PC-9 (cell line): ENCODE measurements around the gene ACSL3. TPM values are rescaled to one million over a fixed set of nuclear protein-coding genes. Genes with fewer than 3 reads are reported as not detected.

Experiments used
- BruUV-seq: library from RNA; stranded (reverse); fragments of 400-500 nt; replicated peaks from 2 replicates; lab custom pipeline; 2021; lab: Mats Ljungman, UMichigan
- CTCF ChIA-PET: fragments of 300-600 bp; sonication (Branson Sonifier 250); formaldehyde crosslinking; loops from one replicate; lab custom pipeline; 2022; ENCODE audit warnings: antibody characterized with exemption; lab: Charles Lee
- POLR2A ChIA-PET: fragments of 300-600 bp; sonication (Branson Sonifier 250); formaldehyde crosslinking; loops from one replicate; lab custom pipeline; 2022; ENCODE audit warnings: antibody characterized with exemption; ENCODE audit not compliant: unreplicated experiment; lab: Charles Lee
- DNase-seq, 2 experiments: peaks; one replicate each; pipeline versions ENCODE4 v3.0.0 to v3.0.0-alpha.2; 2015 to 2022; ENCODE audit warnings: mixed read lengths in 1 of 2
- H2AFZ ChIP-seq: fragments of 200-600 bp; sonication (generic); 2 replicates; pipeline ENCODE4 v1.8.1; 2017; ENCODE audit warnings: antibody characterized with exemption
- H3F3A ChIP-seq: fragments of 200-600 bp; sonication (generic); 2 replicates; pipeline ENCODE4 v1.8.1; 2017; ENCODE audit warnings: antibody characterized with exemption, mild to moderate bottlenecking, low read depth; ENCODE audit not compliant: insufficient read depth
- H3K27ac ChIP-seq: fragments of 200-600 bp; sonication (generic); 2 replicates; pipeline ENCODE4 v1.6.1; 2016; ENCODE audit warnings: mixed run types
- H3K27me3 ChIP-seq: fragments of 200-600 bp; sonication (generic); 2 replicates; pipeline ENCODE4 v1.6.1; 2016; ENCODE audit warnings: low read depth, mixed run types; ENCODE audit not compliant: insufficient read depth
- H3K36me3 ChIP-seq: fragments of 200-600 bp; sonication (generic); 2 replicates; pipeline ENCODE4 v1.6.1; 2016; ENCODE audit warnings: low read depth, mixed run types
- H3K4me1 ChIP-seq: fragments of 200-600 bp; sonication (generic); replicated peaks from 2 replicates; pipeline ENCODE4 v1.6.1; 2016; ENCODE audit warnings: mixed run types; ENCODE audit not compliant: insufficient read depth
- H3K4me2 ChIP-seq: fragments of 200-600 bp; sonication (generic); 2 replicates; pipeline ENCODE4 v1.6.1; 2017; ENCODE audit warnings: mixed run types
- H3K4me3 ChIP-seq: fragments of 200-600 bp; sonication (generic); 2 replicates; pipeline ENCODE4 v1.6.1; 2016; ENCODE audit warnings: mixed run types
- H3K79me2 ChIP-seq: fragments of 200-600 bp; sonication (generic); 2 replicates; pipeline ENCODE4 v1.6.1; 2017; ENCODE audit warnings: low read depth, mixed run types
- H3K9me2 ChIP-seq: fragments of 200-600 bp; sonication (generic); 2 replicates; pipeline ENCODE4 v1.8.1; 2017; ENCODE audit warnings: mild to moderate bottlenecking; ENCODE audit not compliant: insufficient read depth
- H3K9me3 ChIP-seq: fragments of 200-600 bp; sonication (generic); 2 replicates; pipeline ENCODE4 v1.8.1; 2016; ENCODE audit warnings: low read depth; ENCODE audit not compliant: insufficient read depth
- H4K20me1 ChIP-seq: fragments of 200-600 bp; sonication (generic); 2 replicates; pipeline ENCODE4 v1.8.1; 2017; ENCODE audit not compliant: insufficient read depth
- CTCF ChIP-seq: fragments of 200-600 bp; sonication (generic); conservative IDR thresholded peaks from 2 replicates; pipeline ENCODE4 v1.6.1; 2017; ENCODE audit warnings: mixed run types, antibody characterized with exemption, mild to moderate bottlenecking, moderate library complexity
- EZH2 ChIP-seq: fragments of 200-600 bp; sonication (generic); IDR thresholded peaks from 2 replicates; pipeline ENCODE4 v1.8.0; 2017; ENCODE audit warnings: antibody characterized with exemption, low read depth
- intact Hi-C: fragments of 100-400 bp; cut with micrococcal nuclease; formaldehyde crosslinking; loops from one replicate; pipeline ENCODE4 v1.10.0; 2022; ENCODE audit not compliant: unreplicated experiment
- total RNA-seq: library from RNA; stranded (reverse); gene quantifications from 2 replicates; pipeline ENCODE4 v1.2.3, GENCODE V29; 2021

ACSL3 gene
- total RNA-seq, 1 experiment from 2014 or later: 446 TPM

- peaks cover 99% of the 10 kb centered on the region for H4K20me1 ChIP-seq
- CTCF ChIA-PET: interaction anchor here (0.6 to 0.7 kb wide), 2 partner anchors 64 to 189 kb away, joined by 3 to 4 read pairs; no protein-coding TSS in a partner anchor
Observed at GRCh38 chr2:222875482-222875881, 14.6 kb downstream of the ACSL3 start.

GRCh38 chr2:222876947-222877346 is 16.1 kb downstream of the ACSL3 start:
- peak overlapping the region; percentile 69 for H3K27ac ChIP-seq
- H3K9me3 ChIP-seq: no peaks in the 10 kb centered on the region
- TF ChIP-seq CTCF: no peak
- no peak for TF ChIP-seq EZH2
- peaks cover 100% of the 10 kb centered on the region for H3K79me2 ChIP-seq
- intact Hi-C loops: no loop called here
- peaks cover 6% of the 10 kb centered on the region for H3K36me3 ChIP-seq
- H2AFZ ChIP-seq: no peak overlapping the region
- ChIA-PET CTCF (interaction anchor here (0.7 to 1.0 kb wide), 3 partner anchors 15 to 83 kb away, joined by 3 to 4 read pairs (median 3); no protein-coding TSS in a partner anchor), POLR2A (no interaction called here)
- H3K4me1 ChIP-seq: peaks cover 74% of the 10 kb centered on the region
- DNase-seq: no peak
- no peaks in the 10 kb centered on the region for H3K9me2 ChIP-seq
- H3F3A ChIP-seq: peaks cover 91% of the 10 kb centered on the region
- BruUV-seq: no TSS peak
- H3K4me3 ChIP-seq: no peak overlapping the region
- peaks cover 99% of the 10 kb centered on the region for H4K20me1 ChIP-seq
- peak overlapping the region; percentile 50 for H3K4me2 ChIP-seq
- no peaks in the 10 kb centered on the region for H3K27me3 ChIP-seq

More at GRCh38 chr2:222875482-222875881, 14.6 kb downstream of the ACSL3 start:
- intact Hi-C loops: no loop called here
- Histone ChIP-seq H3K4me1 (peaks cover 75% of the 10 kb centered on the region), H2AFZ (no peak overlapping the region), H3K9me3 (no peaks in the 10 kb centered on the region), H3K27me3 (no peaks in the 10 kb centered on the region), H3K36me3 (no peaks in the 10 kb centered on the region; the same call in 1 of the 2 replicates), H3K27ac (no peak overlapping the region), H3K9me2 (no peaks in the 10 kb centered on the region), H3K4me2 (no peak overlapping the region), H3K4me3 (no peak overlapping the region), H3F3A (peaks cover 91% of the 10 kb centered on the region), H3K79me2 (peaks cover 100% of the 10 kb centered on the region)
- BruUV-seq: no TSS peak
- TF ChIP-seq EZH2 (no peak), CTCF (no peak)
- DNase-seq: no peak
- POLR2A ChIA-PET: interaction anchor here (0.7 kb wide), 1 partner anchor 10 kb away, joined by 5 read pairs; no protein-coding TSS in a partner anchor

DNA sequence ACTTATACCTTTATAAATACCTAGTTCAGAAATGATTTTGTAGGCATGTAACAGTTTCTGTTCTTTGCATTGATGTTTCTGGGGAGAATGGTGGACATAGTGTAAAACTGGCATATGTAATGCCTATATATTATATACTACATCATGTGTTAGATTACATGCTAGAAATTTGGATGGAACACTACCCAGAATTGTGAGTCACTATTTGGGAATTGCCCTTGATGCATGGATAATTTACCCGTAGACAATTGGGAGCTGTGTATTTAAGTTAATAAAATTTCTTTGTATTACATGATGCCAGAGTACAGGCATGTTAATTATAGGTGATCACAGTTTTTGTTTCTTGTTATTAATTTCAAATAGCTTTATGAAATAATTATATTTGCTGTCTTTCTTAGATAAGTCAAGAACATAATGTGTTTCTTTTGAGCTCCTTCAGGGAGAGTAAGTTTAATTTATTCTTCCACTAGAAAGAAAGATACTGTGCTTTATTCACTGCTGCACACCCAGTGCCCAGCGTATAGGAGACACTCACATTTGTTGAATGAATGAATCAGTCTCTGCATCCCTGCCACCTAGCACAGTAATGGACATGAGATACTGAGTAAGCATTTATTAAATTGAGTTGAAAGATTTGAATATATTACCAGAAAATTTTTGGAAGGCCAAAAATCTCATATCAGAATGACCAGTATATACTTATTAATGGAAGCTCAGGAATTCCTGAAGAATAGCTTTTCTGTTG is 16.9 kb downstream of the ACSL3 start:
- peaks cover 100% of the 10 kb centered on the region for H3K79me2 ChIP-seq
- H2AFZ ChIP-seq: no peak overlapping the region
- CTCF ChIA-PET: interaction anchor here (1.0 to 1.2 kb wide), 3 partner anchors 11 to 169 kb away, joined by 3 to 4 read pairs (median 4); no protein-coding TSS in a partner anchor
- peaks cover 90% of the 10 kb centered on the region for H3F3A ChIP-seq
- no peaks in the 10 kb centered on the region for H3K9me2 ChIP-seq
- H3K27ac ChIP-seq: peak overlapping the region; percentile 69
- POLR2A ChIA-PET: interaction anchor here (0.6 to 0.7 kb wide), 5 partner anchors 24 to 1204 kb away, joined by 3 to 9 read pairs (median 4); no protein-coding TSS in a partner anchor
- no peaks in the 10 kb centered on the region for H3K27me3 ChIP-seq
- BruUV-seq: no TSS peak
- H3K4me3 ChIP-seq: 0 out of 2 replicates have a peak overlapping the region, but pooled peaks have one; percentile 0
- intact Hi-C loops: loop anchor here (1.0 to 2.0 kb wide), 2 partner anchors 40 to 89 kb away; no protein-coding TSS in a partner anchor
- DNase-seq: no peak
- H3K36me3 ChIP-seq: peaks cover 8% of the 10 kb centered on the region
- TF ChIP-seq EZH2: no peak
- no peak for TF ChIP-seq CTCF
- peaks cover 99% of the 10 kb centered on the region for H4K20me1 ChIP-seq
- peaks cover 82% of the 10 kb centered on the region for H3K4me1 ChIP-seq
- no peaks in the 10 kb centered on the region for H3K9me3 ChIP-seq
- H3K4me2 ChIP-seq: peak overlapping the region; percentile 50
